ENCODE data around the gene CISD1. TPM values are rescaled to one million over a fixed set of nuclear protein-coding genes. Genes with fewer than 3 reads are reported as not detected.

The CISD1 gene
- total RNA-seq, 1 donor from 2014 or later: 22.6 TPM

- H3K27me3 Mint-ChIP-seq (ENCODE audit: low read depth): peaks cover 7% of the 10 kb centered on the region
- no peaks in the 10 kb centered on the region for H3K36me3 Mint-ChIP-seq (ENCODE audit: low read depth)
- H3K4me3 Mint-ChIP-seq (ENCODE audit: unreplicated experiment): no peak overlapping the region
- H3K27ac Mint-ChIP-seq (ENCODE audit: unreplicated experiment): no peak overlapping the region
- peaks cover 5% of the 10 kb centered on the region for H3K4me1 Mint-ChIP-seq (ENCODE audit: low read depth)
- no peaks in the 10 kb centered on the region for H3K9me3 Mint-ChIP-seq (ENCODE audit: low read depth)
- DNase-seq (ENCODE audit: low spot score): no peak
- no peak for TF ChIP-seq CTCF (IDR thresholded peaks at IDR 0.05)
Measured at GRCh38 chr10:58318346-58318745, 49.4 kb downstream of the CISD1 start.

- H3K27ac Mint-ChIP-seq (ENCODE audit: unreplicated experiment): no peak overlapping the region
- H3K27me3 Mint-ChIP-seq (ENCODE audit: low read depth): peaks cover 4% of the 10 kb centered on the region
- no peaks in the 10 kb centered on the region for H3K9me3 Mint-ChIP-seq (ENCODE audit: low read depth)
- H3K4me1 Mint-ChIP-seq (ENCODE audit: low read depth): peaks cover 5% of the 10 kb centered on the region
- no peak for TF ChIP-seq CTCF (IDR thresholded peaks at IDR 0.05)
- DNase-seq (ENCODE audit: low spot score): no peak
- H3K4me3 Mint-ChIP-seq (ENCODE audit: unreplicated experiment): no peak overlapping the region
- H3K36me3 Mint-ChIP-seq (ENCODE audit: low read depth): no peaks in the 10 kb centered on the region
Measured at GRCh38 chr10:58319599-58319998, 50.6 kb downstream of the CISD1 start.

DNA sequence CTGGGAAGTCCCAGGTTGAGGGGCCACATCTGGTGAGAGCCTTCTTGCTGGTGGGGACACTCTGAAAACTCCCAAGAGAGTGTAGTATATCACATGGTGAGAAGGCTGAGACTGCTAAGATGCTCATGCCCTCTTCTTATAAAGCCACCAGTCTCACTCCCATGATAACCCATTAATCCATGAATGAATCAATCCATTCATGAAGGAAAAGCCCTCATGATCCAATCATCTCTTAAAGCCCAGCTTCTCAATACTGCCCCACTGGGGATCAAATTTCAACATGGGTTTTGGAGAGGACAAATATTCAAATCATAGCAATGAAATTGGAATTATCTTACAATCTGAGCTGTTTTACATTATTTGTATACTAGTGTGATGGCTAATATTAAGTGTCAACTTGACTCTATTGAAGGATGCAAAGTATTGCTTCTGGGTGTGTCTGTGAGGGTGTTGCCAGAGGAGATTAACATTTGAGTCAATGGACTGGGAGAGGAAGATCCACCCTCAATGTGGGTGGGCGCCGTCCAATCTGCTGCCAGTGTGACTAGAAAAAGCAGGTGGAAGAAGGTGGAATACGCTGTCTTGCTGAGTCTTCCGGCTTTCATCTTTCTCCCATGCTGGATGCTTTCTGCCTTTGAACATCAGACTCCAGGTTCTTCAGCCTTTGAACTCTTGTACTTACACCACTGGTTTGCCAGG lies 51.5 kb downstream of the CISD1 start:
- H3K27ac Mint-ChIP-seq (ENCODE audit: unreplicated experiment): no peak overlapping the region
- no peak overlapping the region for H3K4me3 Mint-ChIP-seq (ENCODE audit: unreplicated experiment)
- H3K9me3 Mint-ChIP-seq (ENCODE audit: low read depth): no peaks in the 10 kb centered on the region
- H3K36me3 Mint-ChIP-seq (ENCODE audit: low read depth): no peaks in the 10 kb centered on the region
- H3K27me3 Mint-ChIP-seq (ENCODE audit: low read depth): no peaks in the 10 kb centered on the region
- TF ChIP-seq CTCF (IDR thresholded peaks at IDR 0.05): no peak
- DNase-seq (ENCODE audit: low spot score): no peak
- peaks cover 5% of the 10 kb centered on the region for H3K4me1 Mint-ChIP-seq (ENCODE audit: low read depth)

DNA sequence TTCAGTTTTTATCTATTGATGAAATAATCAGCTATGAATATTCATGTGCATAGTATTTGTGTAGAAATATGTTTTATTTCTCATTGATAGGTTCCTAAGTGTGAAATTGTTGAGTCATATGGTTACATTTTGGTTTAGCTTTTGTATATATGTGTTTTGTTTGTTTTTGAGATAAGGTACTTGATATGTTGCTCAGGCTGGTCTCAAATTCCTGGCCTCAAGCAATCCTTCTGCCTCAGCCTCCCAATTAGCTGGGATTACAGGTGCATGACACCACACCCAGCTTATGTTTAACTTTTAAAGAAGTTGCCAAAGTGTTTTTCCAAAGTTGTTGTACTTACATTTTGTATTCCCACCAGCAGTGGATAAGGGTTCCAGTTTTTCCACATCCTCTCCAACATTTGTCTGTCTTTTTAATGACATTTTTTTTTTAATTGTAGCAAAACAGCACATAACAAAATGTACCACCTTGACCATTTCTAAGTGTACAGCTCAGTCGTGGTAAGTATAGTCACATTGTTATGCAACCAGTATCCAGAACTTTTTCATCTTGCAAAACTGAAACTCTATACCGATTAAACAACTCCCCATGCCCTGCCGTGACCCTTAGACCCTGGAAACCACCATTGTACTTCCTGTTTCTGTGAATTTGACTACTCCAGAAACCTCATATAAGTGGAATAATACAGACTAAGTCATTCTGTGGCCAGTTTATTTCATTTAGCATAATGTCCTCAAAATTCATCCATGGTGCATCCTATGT lies 53.3 kb downstream of the CISD1 start:
- Mint-ChIP-seq H3K4me1 (ENCODE audit: low read depth) (peaks cover 5% of the 10 kb centered on the region), H3K27ac (ENCODE audit: unreplicated experiment) (no peak overlapping the region), H3K27me3 (ENCODE audit: low read depth) (no peaks in the 10 kb centered on the region), H3K36me3 (ENCODE audit: low read depth) (no peaks in the 10 kb centered on the region), H3K4me3 (ENCODE audit: unreplicated experiment) (no peak overlapping the region), H3K9me3 (ENCODE audit: low read depth) (no peaks in the 10 kb centered on the region)
- DNase-seq (ENCODE audit: low spot score): no peak
- no peak for TF ChIP-seq CTCF (IDR thresholded peaks at IDR 0.05)

GRCh38 chr10:58322835-58323209 lies 53.9 kb downstream of the CISD1 start:
- Mint-ChIP-seq H3K4me3 (ENCODE audit: unreplicated experiment) (no peak overlapping the region), H3K27ac (ENCODE audit: unreplicated experiment) (no peak overlapping the region), H3K27me3 (ENCODE audit: low read depth) (no peaks in the 10 kb centered on the region), H3K36me3 (ENCODE audit: low read depth) (no peaks in the 10 kb centered on the region), H3K4me1 (ENCODE audit: low read depth) (peaks cover 5% of the 10 kb centered on the region), H3K9me3 (ENCODE audit: low read depth) (no peaks in the 10 kb centered on the region)
- TF ChIP-seq CTCF (IDR thresholded peaks at IDR 0.05): no peak
- no peak for DNase-seq (ENCODE audit: low spot score)

All from chondrocyte (in vitro differentiated cells).